ENCODE results near the gene TBR1. TPM values are rescaled to one million over a fixed set of nuclear protein-coding genes. Genes with fewer than 3 reads are reported as not detected.

TBR1 gene
- total and polyA plus RNA-seq, 4 donors: not detected

GRCh38 chr2:161382747-161383146, 33.4 kb upstream of the TBR1 start:
- Histone ChIP-seq H3K27me3 (ENCODE audit: control insufficient read depth in 1 of 2, insufficient read depth in 2 of 2, low read length in 1 of 2) (no peaks in the 10 kb centered on the region), H3K9me3 (ENCODE audit: control insufficient read depth, low read length) (no peaks in the 10 kb centered on the region), H3K4me3 (ENCODE audit: low read length in 2 of 2) (no peak overlapping the region), H3K4me1 (ENCODE audit: control insufficient read depth in 1 of 2, insufficient read depth in 2 of 2, low read length in 2 of 2) (no peaks in the 10 kb centered on the region), H3K36me3 (ENCODE audit: control insufficient read depth in 1 of 2, insufficient read depth in 2 of 2, low read length in 1 of 2) (no peaks in the 10 kb centered on the region), H3K27ac (ENCODE audit: low read depth in 1 of 2, low read length in 2 of 2) (no peak overlapping the region)
- intact Hi-C loops (cut with DNase I): no loop called here
- ATAC-seq (ENCODE audit: low FRiP score) (no peak), DNase-seq (no peak)
- WGBS, 2 donors: 94 to 97% methylated on average over 4 of the region's 4 CpGs

DNA sequence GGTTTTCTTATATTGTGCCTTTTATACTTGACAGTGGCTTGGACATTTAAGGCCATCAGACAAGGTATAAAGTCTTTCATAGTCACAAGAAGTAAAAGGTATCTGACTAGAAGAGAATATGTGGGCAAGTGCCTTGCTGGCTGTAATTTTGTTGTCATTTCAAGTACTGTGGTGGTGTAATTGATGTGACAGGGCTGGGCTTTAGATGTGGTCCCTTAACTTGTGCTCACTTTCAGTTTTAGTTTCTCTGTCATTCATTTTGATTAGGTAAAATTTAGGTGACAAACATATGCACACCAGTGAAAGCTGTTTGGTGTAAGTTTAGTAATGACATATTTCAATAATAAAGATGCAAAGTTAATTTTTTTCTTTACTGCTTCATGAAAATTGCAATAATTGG, 31.2 kb upstream of the TBR1 start:
- Histone ChIP-seq H3K27me3 (ENCODE audit: control insufficient read depth in 1 of 2, insufficient read depth in 2 of 2, low read length in 1 of 2) (no peaks in the 10 kb centered on the region), H3K27ac (ENCODE audit: low read depth in 1 of 2, low read length in 2 of 2) (no peak overlapping the region), H3K4me1 (ENCODE audit: control insufficient read depth in 1 of 2, insufficient read depth in 2 of 2, low read length in 2 of 2) (no peaks in the 10 kb centered on the region), H3K9me3 (ENCODE audit: control insufficient read depth, low read length) (no peaks in the 10 kb centered on the region), H3K4me3 (ENCODE audit: low read length in 2 of 2) (no peak overlapping the region), H3K36me3 (ENCODE audit: control insufficient read depth in 1 of 2, insufficient read depth in 2 of 2, low read length in 1 of 2) (no peaks in the 10 kb centered on the region)
- ATAC-seq (ENCODE audit: low FRiP score) (no peak), DNase-seq (no peak)
- intact Hi-C loops (cut with DNase I): no loop called here

DNA sequence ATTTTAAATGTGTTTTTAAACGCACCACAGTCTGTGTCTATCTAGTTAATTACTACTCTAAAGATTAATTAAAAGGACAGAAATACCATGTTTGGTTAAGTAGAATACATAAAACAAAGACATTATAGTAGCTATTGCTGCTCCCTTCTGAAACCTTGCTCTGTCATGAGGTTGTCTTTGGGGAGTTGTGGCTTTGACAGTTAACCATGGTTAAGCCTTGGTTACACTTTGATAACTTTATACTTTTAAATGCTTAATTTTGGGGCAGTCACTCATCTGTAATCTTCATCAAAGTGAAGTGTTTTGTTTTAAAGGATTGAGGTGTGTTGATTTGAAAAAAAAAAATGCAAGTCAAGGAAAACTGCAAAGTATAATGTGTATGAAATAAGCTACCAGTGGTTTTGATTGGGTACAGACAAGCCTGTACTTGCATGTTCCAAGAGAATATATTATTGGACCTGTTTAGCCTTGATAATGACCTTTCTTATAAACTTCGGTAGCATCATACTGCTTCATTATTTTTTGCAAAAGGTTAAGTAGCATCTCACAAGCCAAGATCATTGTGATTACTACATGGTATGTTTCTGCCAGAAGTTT, 29.8 kb upstream of the TBR1 start:
- H3K27ac ChIP-seq (ENCODE audit: low read depth in 1 of 2, low read length in 2 of 2): no peak overlapping the region
- H3K4me3 ChIP-seq (ENCODE audit: low read length in 2 of 2): no peak overlapping the region
- H3K27me3 ChIP-seq (ENCODE audit: control insufficient read depth in 1 of 2, insufficient read depth in 2 of 2, low read length in 1 of 2): no peaks in the 10 kb centered on the region
- no peaks in the 10 kb centered on the region for H3K4me1 ChIP-seq (ENCODE audit: control insufficient read depth in 1 of 2, insufficient read depth in 2 of 2, low read length in 2 of 2)
- DNase-seq (no peak), ATAC-seq (ENCODE audit: low FRiP score) (no peak)
- no peaks in the 10 kb centered on the region for H3K36me3 ChIP-seq (ENCODE audit: control insufficient read depth in 1 of 2, insufficient read depth in 2 of 2, low read length in 1 of 2)
- 97% methylated on average over 2 of the region's 2 CpGs for WGBS, 2 donors
- intact Hi-C loops (cut with DNase I): no loop called here
- H3K9me3 ChIP-seq (ENCODE audit: control insufficient read depth, low read length): no peaks in the 10 kb centered on the region

DNA sequence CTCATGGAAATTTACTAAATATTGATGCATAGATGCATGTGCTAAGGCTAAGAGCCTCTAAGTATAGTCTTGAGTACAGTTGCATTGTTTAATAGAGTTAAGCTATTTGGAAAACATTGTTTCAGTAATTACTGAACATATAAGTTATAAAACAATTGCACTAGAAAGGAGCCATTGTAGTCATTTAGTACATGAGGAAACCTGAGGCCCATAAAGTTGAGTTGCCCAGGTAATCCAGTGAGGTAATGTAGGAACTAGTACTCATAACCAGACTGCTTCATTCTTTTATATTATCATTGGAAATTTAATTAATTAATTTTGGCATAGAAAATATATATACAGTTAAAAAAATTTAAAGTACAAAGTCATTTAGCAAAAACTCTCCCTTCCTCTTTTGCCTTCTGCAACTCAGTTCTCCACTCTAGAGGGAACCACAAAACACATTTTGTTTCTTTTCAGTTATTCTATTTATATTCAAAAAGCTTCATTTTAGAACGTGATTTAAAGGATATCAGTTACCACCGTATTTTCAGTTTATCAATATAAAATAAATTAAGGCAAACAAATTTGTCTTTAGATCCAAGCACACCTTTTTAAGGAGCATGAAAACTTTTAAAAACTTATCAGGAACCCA, 27.8 kb upstream of the TBR1 start:
- H3K4me1 ChIP-seq (ENCODE audit: control insufficient read depth in 1 of 2, insufficient read depth in 2 of 2, low read length in 2 of 2): no peaks in the 10 kb centered on the region
- no peaks in the 10 kb centered on the region for H3K9me3 ChIP-seq (ENCODE audit: control insufficient read depth, low read length)
- H3K27ac ChIP-seq (ENCODE audit: low read depth in 1 of 2, low read length in 2 of 2): no peak overlapping the region
- no peak for DNase-seq
- no peak overlapping the region for H3K4me3 ChIP-seq (ENCODE audit: low read length in 2 of 2)
- H3K27me3 ChIP-seq (ENCODE audit: control insufficient read depth in 1 of 2, insufficient read depth in 2 of 2, low read length in 1 of 2): no peaks in the 10 kb centered on the region
- intact Hi-C loops (cut with DNase I): no loop called here
- H3K36me3 ChIP-seq (ENCODE audit: control insufficient read depth in 1 of 2, insufficient read depth in 2 of 2, low read length in 1 of 2): no peaks in the 10 kb centered on the region
- no peak for ATAC-seq (ENCODE audit: low FRiP score)
- 92 to 93% methylated on average over 2 of the region's 2 CpGs for WGBS, 2 donors

GRCh38 chr2:161391737-161392506, 24.2 kb upstream of the TBR1 start:
- H3K36me3 ChIP-seq (ENCODE audit: control insufficient read depth in 1 of 2, insufficient read depth in 2 of 2, low read length in 1 of 2): peaks cover 0 to 4% of the 10 kb centered on the region in 2 donors
- no peak for ATAC-seq (ENCODE audit: low FRiP score)
- 92% methylated on average over 4 of the region's 4 CpGs for WGBS, 2 donors
- no peaks in the 10 kb centered on the region for H3K9me3 ChIP-seq (ENCODE audit: control insufficient read depth, low read length)
- intact Hi-C loops (cut with DNase I): no loop called here
- H3K4me3 ChIP-seq (ENCODE audit: low read length in 2 of 2): no peak overlapping the region
- no peaks in the 10 kb centered on the region for H3K27me3 ChIP-seq (ENCODE audit: control insufficient read depth in 1 of 2, insufficient read depth in 2 of 2, low read length in 1 of 2)
- H3K4me1 ChIP-seq (ENCODE audit: control insufficient read depth in 1 of 2, insufficient read depth in 2 of 2, low read length in 2 of 2): no peaks in the 10 kb centered on the region
- no peak overlapping the region for H3K27ac ChIP-seq (ENCODE audit: low read depth in 1 of 2, low read length in 2 of 2)
- DNase-seq: no peak

GRCh38 chr2:161400076-161400475, 16.0 kb upstream of the TBR1 start:
- Histone ChIP-seq H3K27me3 (ENCODE audit: control insufficient read depth in 1 of 2, insufficient read depth in 2 of 2, low read length in 1 of 2) (no peaks in the 10 kb centered on the region), H3K27ac (ENCODE audit: low read depth in 1 of 2, low read length in 2 of 2) (no peak overlapping the region), H3K36me3 (ENCODE audit: control insufficient read depth in 1 of 2, insufficient read depth in 2 of 2, low read length in 1 of 2) (peaks cover 0 to 6% of the 10 kb centered on the region in 2 donors), H3K4me1 (ENCODE audit: control insufficient read depth in 1 of 2, insufficient read depth in 2 of 2, low read length in 2 of 2) (no peaks in the 10 kb centered on the region), H3K4me3 (ENCODE audit: low read length in 2 of 2) (no peak overlapping the region), H3K9me3 (ENCODE audit: control insufficient read depth, low read length) (no peaks in the 10 kb centered on the region)
- intact Hi-C loops (cut with DNase I): no loop called here
- ATAC-seq (ENCODE audit: low FRiP score) (no peak), DNase-seq (no peak)
- 95 to 98% methylated on average over 2 of the region's 2 CpGs for WGBS, 2 donors

DNA sequence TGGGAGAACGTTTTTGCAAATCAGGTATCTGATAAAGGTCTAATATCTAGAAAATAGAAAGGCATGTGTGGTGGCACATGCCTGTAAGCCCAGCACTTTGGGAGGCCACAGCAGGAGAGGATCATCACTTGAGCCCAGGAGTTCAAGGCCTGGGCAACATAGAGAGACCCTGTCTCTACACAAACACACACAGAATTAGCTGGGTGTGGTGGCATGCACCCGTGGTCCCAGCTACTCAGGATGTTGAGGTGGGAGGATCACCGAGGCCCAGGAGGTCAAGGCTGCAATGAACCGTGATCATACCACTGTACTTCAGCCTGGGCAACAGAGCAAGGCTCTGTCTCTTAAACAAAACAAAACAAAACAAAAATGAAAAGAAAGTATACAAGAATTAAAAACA, 13.8 kb upstream of the TBR1 start:
- WGBS, 2 donors: 89 to 95% methylated on average over 4 of the region's 4 CpGs
- DNase-seq (no peak), ATAC-seq (ENCODE audit: low FRiP score) (no peak)
- intact Hi-C loops (cut with DNase I): no loop called here
- peaks cover 0 to 2% of the 10 kb centered on the region in 2 donors for H3K36me3 ChIP-seq (ENCODE audit: control insufficient read depth in 1 of 2, insufficient read depth in 2 of 2, low read length in 1 of 2)
- H3K9me3 ChIP-seq (ENCODE audit: control insufficient read depth, low read length): no peaks in the 10 kb centered on the region
- no peak overlapping the region for H3K4me3 ChIP-seq (ENCODE audit: low read length in 2 of 2)
- no peaks in the 10 kb centered on the region for H3K4me1 ChIP-seq (ENCODE audit: control insufficient read depth in 1 of 2, insufficient read depth in 2 of 2, low read length in 2 of 2)
- no peaks in the 10 kb centered on the region for H3K27me3 ChIP-seq (ENCODE audit: control insufficient read depth in 1 of 2, insufficient read depth in 2 of 2, low read length in 1 of 2)
- H3K27ac ChIP-seq (ENCODE audit: low read depth in 1 of 2, low read length in 2 of 2): no peak overlapping the region

DNA sequence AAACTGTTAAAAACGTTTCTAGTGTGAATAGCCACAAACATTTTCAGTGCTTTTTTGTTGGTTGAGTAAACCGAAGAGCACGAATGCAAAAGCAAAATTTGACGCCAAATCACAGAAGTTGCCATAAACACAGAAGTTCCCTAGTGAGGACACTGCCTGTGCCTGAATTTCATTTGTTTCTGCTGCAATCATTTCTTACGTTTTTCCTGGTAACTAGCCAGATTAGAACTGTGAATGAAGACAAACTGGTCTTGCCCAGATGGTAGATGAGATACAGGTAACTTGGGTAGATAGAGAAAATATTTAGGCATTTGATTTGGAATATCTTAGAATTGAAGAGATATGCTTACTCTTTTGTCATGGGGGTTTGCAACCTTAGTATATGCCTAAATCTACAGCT, 9.8 kb upstream of the TBR1 start:
- H3K9me3 ChIP-seq (ENCODE audit: control insufficient read depth, low read length): no peaks in the 10 kb centered on the region
- H3K36me3 ChIP-seq (ENCODE audit: control insufficient read depth in 1 of 2, insufficient read depth in 2 of 2, low read length in 1 of 2): peaks cover 0 to under 1% of the 10 kb centered on the region in 2 donors
- ATAC-seq (ENCODE audit: low FRiP score) (no peak), DNase-seq (no peak)
- WGBS, 2 donors: 76 to 81% methylated on average over 5 of the region's 5 CpGs
- no peak overlapping the region for H3K27ac ChIP-seq (ENCODE audit: low read depth in 1 of 2, low read length in 2 of 2)
- intact Hi-C loops (cut with DNase I): no loop called here
- no peaks in the 10 kb centered on the region for H3K4me1 ChIP-seq (ENCODE audit: control insufficient read depth in 1 of 2, insufficient read depth in 2 of 2, low read length in 2 of 2)
- no peaks in the 10 kb centered on the region for H3K27me3 ChIP-seq (ENCODE audit: control insufficient read depth in 1 of 2, insufficient read depth in 2 of 2, low read length in 1 of 2)
- no peak overlapping the region for H3K4me3 ChIP-seq (ENCODE audit: low read length in 2 of 2)

DNA sequence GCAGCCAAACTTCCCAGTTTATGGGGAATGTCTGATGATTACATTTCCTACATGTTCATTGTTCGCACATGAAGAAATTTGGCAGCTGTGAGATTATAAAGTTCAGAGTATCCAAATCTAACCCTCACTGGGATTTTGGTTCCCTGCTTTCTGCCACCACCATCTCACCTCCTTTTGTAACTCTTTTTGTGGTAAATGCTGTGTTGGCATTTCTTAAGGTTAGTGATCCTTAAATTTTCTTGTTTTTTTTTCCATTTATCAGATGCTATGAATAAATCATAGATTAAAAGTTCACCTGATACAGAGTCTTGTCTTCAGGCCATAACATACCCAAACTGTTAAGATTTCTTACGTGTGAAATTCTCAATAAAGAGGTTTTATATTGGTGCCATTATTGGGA, 8.5 kb upstream of the TBR1 start:
- Histone ChIP-seq H3K36me3 (ENCODE audit: control insufficient read depth in 1 of 2, insufficient read depth in 2 of 2, low read length in 1 of 2) (no peaks in the 10 kb centered on the region), H3K27me3 (ENCODE audit: control insufficient read depth in 1 of 2, insufficient read depth in 2 of 2, low read length in 1 of 2) (no peaks in the 10 kb centered on the region), H3K4me3 (ENCODE audit: low read length in 2 of 2) (no peak overlapping the region), H3K27ac (ENCODE audit: low read depth in 1 of 2, low read length in 2 of 2) (no peak overlapping the region), H3K4me1 (ENCODE audit: control insufficient read depth in 1 of 2, insufficient read depth in 2 of 2, low read length in 2 of 2) (no peaks in the 10 kb centered on the region), H3K9me3 (ENCODE audit: control insufficient read depth, low read length) (no peaks in the 10 kb centered on the region)
- WGBS, 2 donors: 94 to 97% methylated on average over 2 of the region's 2 CpGs
- DNase-seq: no peak
- no peak for ATAC-seq (ENCODE audit: low FRiP score)
- intact Hi-C loops (cut with DNase I): no loop called here

Data from aorta (tissue), 5 donors.